Measurements from ENCODE around the gene IL4I1.

- TF ChIP-seq CTCF (optimal IDR thresholded peaks at IDR 0.05 in 1 of 3, IDR thresholded peaks at IDR 0.05 in 1 of 3, conservative IDR thresholded peaks at IDR 0.05 in 1 of 3; ENCODE audit: extremely low read depth in 1 of 3, insufficient read depth in 2 of 3, low read length in 3 of 3): no peak
- no peak for TF ChIP-seq EZH2 (IDR thresholded peaks at IDR 0.05; ENCODE audit: low read length)
Measured at GRCh38 chr19:49840736-49841249, 55.9 kb downstream of the IL4I1 start.

Measured in keratinocyte (primary cell).